ENCODE results near the gene PSD4.
A peak's percentile ranks its signal among the peaks of the same experiment; 100 is the strongest.

PSD4 gene

GRCh38 chr2:113144259-113144658 lies 29.5 kb upstream of the PSD4 start:
- DNase-seq: no peak

DNA sequence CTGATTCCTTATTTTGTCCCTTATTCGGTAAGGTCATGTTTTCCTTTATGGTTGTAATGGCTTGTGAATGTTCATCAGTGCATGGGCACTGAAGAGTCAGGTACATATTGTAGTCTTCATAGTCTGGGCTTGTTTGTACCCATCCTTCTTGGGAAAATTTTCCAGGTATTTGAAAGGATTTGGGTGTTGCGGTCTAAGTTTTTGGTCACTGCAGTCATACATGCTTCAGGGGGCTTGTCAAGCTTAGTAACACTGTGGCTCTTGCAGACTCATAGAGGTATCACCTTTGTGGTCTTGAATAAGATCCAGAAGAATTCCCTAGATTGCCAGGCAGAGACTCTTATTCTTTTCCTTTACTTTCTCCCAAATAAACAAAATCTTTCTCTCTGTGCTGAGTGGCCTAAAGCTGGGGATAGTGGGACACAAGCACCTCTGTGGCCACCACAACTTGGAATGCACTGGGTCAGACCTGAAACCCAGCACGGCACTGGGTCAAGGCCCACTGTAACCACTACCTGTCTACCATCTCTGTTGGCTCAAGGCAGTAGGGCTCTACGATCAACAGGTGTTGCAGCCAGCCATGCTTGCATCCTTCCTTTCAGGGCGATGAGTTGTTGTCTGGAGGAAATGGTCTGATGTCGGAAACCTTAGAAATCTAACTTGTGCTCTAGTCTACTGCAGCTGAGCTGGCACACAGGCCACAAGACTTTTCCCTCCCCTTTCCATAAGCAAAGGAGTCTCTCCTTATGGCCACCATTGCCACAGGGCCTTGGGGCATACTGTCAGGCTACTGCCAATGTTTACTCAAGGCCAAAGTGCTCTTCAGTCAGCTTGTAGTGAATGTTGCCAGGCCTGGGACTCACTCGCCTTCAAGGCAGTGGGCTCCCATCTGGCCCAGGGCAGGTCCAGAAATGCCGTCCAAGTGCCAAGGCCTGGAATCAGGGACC lies 24.9 kb upstream of the PSD4 start:
- no peak for DNase-seq

GRCh38 chr2:113149553-113150257 lies 24.1 kb upstream of the PSD4 start:
- DNase-seq: no peak

DNA sequence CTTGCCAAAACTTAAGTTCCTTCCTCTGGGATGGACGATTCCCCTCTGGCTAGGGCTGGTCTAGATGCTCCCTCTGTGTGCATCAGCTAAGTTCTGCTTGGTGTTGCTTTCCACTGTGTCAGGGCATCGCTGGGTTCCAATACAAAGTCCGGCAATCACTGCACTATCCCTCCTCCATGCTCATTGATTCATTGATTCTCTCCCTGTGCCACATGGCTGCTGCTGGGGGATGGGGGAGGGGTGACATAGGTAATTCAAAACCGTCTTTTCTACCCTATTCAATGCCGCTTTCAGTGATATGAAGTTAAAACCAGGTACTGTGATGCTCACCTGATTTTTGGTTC lies 23.5 kb upstream of the PSD4 start:
- no peak for DNase-seq

DNA sequence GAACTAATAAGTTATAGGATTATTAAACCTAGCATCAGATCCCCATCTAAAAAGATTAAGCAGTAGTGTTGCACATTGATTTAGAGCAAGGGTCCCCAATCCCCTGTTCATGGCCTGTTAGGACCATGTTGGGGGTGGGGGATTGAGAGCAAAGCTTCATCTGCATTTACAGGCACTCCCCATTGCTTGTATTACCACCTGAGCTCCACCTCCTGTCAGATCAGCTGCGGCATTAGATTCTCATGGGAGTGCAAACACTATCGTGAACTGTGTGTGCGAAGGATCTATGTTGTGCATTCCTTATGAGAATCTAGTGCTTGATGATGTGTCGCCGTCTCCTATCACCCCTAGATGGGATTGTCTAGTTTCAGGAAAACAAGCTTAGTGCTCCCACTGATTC lies 18.4 kb upstream of the PSD4 start:
- no peak for DNase-seq

DNA sequence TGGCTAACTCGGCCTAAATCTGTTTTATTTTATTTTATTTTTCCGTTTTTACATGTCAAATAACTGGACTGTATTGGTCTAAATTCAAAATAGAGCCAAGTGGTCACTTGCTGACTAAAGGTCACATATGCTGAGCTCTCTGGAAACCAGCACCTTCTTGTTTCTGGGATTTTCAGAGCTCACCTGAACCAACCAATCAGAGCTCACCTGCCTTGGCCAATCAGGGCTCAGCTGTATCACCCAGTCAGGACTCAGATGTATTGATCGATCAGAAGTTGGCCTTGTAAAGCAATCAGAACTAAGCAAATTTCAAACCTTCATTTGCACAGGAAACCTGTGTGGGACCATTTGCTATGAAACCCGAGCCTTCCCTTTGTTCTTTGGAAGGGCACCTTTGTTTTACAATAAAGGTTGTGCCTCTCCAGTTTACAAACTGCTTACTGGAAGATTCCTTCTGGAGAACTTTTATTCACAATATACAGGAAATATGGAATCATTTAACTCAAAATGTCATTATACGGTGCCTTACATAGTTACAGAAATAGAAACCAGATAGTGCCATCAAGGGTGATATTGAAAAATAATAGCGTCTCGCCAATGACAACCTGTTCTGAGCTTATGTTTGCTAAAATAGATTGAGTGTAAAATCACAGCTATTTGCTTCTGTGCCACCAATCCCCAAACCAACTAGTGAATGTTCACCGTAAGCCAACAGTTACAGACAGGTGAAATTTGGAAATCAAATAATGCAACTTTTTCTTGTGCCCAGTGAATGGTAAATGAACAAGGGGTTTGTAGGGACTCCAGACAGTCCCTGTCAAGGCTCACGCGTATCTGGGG lies 17.3 kb upstream of the PSD4 start:
- no peak for DNase-seq

DNA sequence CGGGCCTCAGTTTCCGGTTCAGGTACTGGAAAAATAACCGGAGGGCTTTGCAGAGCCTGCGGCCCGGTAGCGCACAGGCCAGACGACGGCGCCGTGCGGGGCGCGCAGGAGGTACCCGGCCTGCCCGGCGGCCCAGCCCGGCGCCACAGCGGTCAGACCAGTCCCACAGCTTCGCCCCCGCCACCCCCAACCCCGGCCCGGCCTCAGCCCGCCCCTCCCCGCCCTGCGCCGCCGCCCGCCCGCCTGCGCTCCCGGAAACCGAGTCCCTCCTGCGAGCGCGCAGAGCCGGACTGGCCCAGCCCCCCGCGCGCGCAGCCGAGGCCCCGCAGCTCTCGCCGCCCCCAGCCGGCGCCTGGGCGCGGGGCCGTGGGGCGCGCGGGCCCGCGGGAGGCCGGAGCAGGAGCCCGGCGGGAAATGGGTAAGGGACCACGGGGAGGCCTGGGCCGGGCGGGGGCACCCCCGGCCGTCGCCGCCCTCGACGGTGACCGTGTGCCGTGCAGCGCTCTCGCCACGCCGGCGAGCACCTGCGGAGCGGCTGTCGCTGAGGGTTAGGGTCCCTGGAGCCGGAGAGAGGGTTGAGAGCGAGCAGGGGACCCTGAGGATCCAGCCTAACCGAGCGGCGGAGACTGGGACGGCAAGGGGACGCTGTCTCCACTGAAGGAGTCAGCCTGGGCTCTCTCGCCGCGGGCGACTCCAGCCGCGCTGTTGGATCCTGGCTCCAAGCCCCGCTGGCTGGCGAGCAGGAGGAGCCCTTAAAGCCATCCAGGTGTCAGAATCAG lies 16.5 kb upstream of the PSD4 start:
- DNase-seq: peak; percentile 56

GRCh38 chr2:113157897-113158753 lies 15.6 kb upstream of the PSD4 start:
- DNase-seq: no peak

DNA sequence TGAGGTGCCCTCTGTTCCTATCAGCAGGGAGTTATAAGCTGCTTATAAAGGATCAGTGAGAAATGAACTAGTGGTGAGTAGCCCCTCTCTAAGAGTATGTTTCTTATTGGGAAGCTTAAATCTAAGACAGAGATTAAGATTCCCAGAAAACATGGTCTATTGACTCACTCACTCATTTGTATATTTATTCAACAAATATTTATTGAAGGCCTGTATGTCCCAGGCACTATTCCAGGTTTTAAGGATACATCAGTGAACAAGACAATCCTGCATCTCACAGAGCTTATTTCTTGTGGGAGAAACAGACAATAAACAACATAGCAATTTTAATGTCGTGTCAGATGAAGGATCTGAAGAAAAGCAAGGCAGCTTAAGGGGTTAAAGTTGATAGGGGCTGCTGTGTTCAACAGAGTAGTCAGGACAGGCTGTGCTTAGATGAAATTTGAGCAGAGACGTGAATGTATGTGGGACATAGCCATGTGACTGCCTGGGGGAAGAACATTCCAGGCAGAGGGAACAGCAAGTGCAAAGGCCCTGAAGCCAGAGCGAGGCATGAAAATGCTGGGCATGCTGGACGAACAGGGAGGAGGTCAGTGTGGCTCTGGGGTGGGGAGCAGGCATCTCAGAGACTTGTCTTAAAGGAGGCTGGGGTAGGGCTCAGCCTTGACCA lies 14.8 kb upstream of the PSD4 start:
- DNase-seq: no peak

DNA sequence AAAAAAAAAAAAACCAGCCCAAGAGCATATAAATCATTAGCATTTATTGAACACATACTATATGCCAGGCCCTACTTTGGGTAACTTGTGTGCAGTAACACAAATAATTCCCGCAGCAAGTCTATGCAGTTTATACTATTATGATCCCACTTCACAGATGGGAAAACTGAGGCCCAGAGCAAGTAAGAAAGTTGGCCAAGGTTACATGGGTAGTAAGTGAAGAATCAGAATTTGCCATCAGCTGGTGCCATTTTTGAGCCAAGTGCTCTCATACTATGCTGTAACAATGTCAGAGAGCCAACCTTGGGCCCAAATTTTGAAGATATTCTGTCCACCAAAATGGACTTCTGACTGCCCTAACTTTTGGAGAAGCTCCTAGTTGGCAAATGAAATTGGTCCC lies 13.5 kb upstream of the PSD4 start:
- DNase-seq: no peak

GRCh38 chr2:113160962-113161361 lies 12.8 kb upstream of the PSD4 start:
- no peak for DNase-seq

DNA sequence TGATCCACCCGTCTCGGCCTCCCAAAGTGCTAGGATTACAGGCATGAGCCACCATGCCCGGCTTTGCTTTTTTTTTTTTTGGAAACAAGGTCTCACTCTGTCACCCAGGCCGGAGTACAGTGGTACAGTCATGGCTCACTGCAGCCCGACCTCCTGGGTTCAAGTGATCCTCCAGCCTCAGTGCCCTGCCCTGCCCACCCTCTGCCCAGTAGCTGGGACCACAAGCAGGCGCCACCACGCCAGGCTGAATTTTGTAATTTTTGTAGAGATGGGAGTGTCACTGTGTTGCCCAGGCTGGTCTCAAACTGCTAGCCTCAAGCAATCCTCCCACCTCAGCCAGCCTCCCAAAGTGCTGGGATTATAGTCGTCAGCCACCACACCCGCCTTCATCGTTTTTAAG lies 11.6 kb upstream of the PSD4 start:
- DNase-seq: no peak

DNA sequence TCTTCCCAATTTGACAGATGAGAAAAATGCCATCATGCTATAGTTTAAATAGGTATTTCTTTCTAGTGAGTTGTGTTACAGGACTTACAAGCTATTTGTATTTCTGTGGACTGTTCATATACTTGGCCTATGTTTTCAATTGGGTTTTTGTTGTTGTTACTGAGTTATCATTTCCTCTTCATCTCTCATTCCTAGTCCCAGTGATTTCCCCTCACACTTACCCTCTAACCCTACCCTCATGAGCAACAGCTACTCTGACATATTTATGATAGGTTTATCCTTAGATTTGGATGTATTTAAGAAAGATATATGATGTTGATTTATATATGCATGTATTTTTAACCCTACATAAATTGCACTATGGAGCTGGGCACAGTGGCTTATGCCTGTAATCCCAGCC lies 10.9 kb upstream of the PSD4 start:
- DNase-seq: no peak

DNA sequence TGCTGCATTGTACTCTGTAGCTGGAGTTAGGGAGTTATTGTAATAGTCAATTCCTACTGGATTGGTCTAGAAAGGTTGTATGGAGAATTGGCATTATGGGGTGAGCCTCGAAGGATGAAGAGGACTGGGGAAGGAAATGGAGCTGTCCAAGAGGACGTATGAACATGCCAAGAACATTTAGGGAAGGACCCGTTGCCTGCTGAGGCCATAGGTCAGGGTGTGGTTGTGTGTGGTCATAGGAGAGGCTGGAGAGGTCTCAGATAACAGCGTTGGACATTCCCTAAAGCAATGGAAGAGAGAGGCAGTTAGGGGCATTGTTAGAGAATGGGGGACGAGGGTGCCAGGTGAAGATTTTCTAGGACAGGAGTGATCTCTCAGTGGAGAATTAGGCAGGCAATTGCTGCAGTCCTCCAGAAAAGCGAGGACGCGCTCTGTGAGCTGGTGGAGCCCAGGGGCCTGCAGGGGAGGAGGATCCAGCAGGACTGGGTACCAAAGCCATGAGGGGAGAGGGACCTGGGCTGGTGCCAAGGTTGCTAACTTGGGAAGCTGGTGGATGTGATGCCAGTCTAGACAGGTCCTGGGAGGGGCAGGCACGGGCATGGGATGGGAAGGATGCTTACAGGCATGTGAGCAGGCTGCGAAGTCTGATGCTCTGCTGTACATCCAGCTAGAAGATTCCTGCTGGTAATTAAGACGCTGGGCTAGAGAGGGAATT lies 9.4 kb upstream of the PSD4 start:
- no peak for DNase-seq

- no peak for DNase-seq
These were observed 8.7 kb upstream of the PSD4 start for GRCh38 chr2:113164930-113165585.

DNA sequence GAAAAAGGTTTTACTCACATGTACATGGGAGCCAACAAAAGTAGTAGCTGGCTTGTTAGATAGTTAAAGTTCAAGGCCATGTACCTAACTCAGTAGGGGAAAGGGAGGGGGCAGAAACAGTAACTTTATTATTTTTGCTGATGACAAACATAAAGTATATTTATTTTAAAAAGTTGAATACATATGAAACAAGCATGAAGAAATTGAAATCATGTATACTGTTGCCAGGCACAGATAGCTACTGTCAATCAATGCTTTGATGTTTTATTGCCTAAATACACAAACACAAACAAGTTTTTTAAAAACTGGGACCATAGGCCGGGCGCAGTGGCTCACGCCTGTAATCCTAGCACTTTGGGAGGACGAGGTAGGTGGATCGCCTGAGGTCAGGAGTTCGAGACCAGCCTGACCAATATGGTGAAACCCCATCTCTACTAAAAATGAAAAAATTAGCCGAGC lies 7.6 kb upstream of the PSD4 start:
- DNase-seq: no peak

- peak; percentile 56 for DNase-seq
These were observed 6.4 kb upstream of the PSD4 start for GRCh38 chr2:113167115-113167932.

DNA sequence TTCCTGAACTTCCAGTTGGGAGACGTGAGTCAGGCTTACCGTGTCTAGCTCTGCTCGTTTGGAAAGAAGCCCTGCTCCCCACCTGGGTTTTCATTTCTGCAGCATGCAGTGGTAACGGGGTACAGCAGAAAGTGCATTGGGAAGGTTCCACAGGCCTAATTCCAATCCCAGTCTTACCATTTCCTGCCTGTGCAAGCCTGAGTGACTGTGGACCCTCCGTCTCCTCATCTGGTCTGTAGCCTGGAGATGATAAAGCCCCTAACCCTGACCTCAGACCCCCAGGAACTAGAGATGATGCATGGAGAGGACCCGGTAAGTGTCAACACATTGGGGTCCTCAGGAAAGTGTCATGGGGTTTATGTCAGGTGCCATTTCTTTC lies 5.8 kb upstream of the PSD4 start:
- no peak for DNase-seq

- peak; percentile 48 for DNase-seq
These were observed 4.7 kb upstream of the PSD4 start for GRCh38 chr2:113169002-113169530.

Measured in activated CD4-positive, alpha-beta T cell treated with anti-CD3 and anti-CD28 coated beads, Interleukin-2, Interleukin-6, amounts not matched to agents 100 ng/mL and 50 ng/mL, durations not matched to agents 16 hours and 8 hours (primary cell).